ENCODE results near the gene UBALD1.
A peak's percentile ranks its signal among the peaks of the same experiment; 100 is the strongest.

UBALD1 gene

GRCh38 chr16:4612977-4613635, 1.6 kb downstream of the UBALD1 start:
- peak; percentile 34 for DNase-seq (ENCODE audit: low spot score)
- ChIA-PET POLR2A (ENCODE audit: low non-redundant PET) (no interaction called here), CTCF (interaction anchor here (0.6 to 1.5 kb wide), 2 partner anchors 11 to 67 kb away, joined by 3 to 4 read pairs; partner anchors contain the start of gene MGRN1)
- no peak for TF ChIP-seq CTCF (conservative IDR thresholded peaks at IDR 0.05; ENCODE audit: low read depth)
- peak overlapping the region; percentile 91 for H3K27ac ChIP-seq

- ChIA-PET POLR2A (ENCODE audit: low non-redundant PET) (no interaction called here), CTCF (interaction anchor here (0.9 to 1.5 kb wide), 2 partner anchors 12 to 27 kb away, joined by 4 read pairs; partner anchors contain the start of gene MGRN1)
- peak overlapping the region; percentile 91 for H3K27ac ChIP-seq
- DNase-seq (ENCODE audit: low spot score) = no peak
- no peak for TF ChIP-seq CTCF (conservative IDR thresholded peaks at IDR 0.05; ENCODE audit: low read depth)
Measured at GRCh38 chr16:4612474-4612931, 2.2 kb downstream of the UBALD1 start.

- no peak for TF ChIP-seq CTCF (conservative IDR thresholded peaks at IDR 0.05; ENCODE audit: low read depth)
- no peak for DNase-seq (ENCODE audit: low spot score)
- ChIA-PET CTCF (interaction anchor here (0.6 to 0.9 kb wide), 2 partner anchors 26 to 99 kb away, joined by 3 to 4 read pairs; no protein-coding TSS in a partner anchor), POLR2A (ENCODE audit: low non-redundant PET) (no interaction called here)
- H3K27ac ChIP-seq = peak overlapping the region; percentile 91
Measured at GRCh38 chr16:4611337-4612021, 3.2 kb downstream of the UBALD1 start.

GRCh38 chr16:4610011-4611005, 4.4 kb downstream of the UBALD1 start:
- CTCF ChIA-PET = interaction anchor here (0.6 kb wide), 1 partner anchor 360 kb away, joined by 4 read pairs; no protein-coding TSS in a partner anchor
- TF ChIP-seq CTCF (conservative IDR thresholded peaks at IDR 0.05; ENCODE audit: low read depth) = no peak
- DNase-seq (ENCODE audit: low spot score) = no peak
- POLR2A ChIA-PET (ENCODE audit: low non-redundant PET) = no interaction called here
- peak overlapping the region; percentile 91 for H3K27ac ChIP-seq

DNA sequence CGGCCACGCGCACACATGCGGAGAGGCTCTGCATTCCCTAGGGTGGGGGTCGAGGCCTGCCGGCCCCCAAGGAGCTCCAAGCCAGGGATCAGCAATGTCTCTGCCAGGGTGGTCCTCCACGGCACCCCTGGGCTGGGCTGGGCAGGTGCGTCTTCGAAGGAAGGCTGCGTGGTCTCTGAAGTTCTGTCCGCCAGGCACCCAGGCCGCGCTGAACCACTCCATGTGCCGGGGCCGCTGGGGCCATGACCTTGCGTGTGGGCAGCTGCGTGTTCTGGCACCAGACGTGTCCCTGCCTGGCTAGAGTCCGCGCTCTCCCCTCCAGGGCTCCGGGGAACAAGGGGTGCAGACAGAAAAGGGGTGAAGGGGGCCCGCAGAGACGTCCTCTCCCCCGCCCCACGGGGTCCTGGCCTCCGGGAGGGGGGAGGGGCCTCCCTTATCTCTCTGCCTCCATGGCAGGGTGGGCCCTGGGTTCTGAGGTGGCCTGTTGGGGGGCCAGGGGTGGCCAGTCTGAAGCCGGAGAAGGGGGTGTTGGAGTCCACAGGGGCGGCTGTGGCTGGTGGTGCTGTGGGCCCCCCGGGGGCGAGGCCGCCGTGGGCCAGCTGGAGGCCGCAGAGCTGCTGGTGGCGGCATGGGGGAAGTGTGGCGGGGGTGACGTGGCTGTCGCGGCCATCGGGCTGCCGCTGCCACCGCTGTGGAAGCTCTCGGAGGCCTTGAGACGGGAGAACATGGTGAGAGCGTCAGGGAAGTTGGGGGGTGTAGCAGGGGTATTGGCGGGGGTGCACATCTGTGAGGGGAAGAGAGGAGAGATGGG, 5.3 kb downstream of the UBALD1 start:
- POLR2A ChIA-PET (ENCODE audit: low non-redundant PET) = no interaction called here
- DNase-seq (ENCODE audit: low spot score) = no peak
- H3K27ac ChIP-seq = no peak overlapping the region
- CTCF ChIA-PET = interaction anchor here (0.6 kb wide), 2 partner anchors 56 to 361 kb away, joined by 4 read pairs; no protein-coding TSS in a partner anchor
- no peak for TF ChIP-seq CTCF (conservative IDR thresholded peaks at IDR 0.05; ENCODE audit: low read depth)

Data from RWPE1 (cell line).